Suppressor macrophage treated with lipopolysaccharide for 1 hour (primary cell): ENCODE measurements around the gene C10orf105.

Source experiments
- DNase-seq, 3 donors: peaks; one replicate each; pipeline ENCODE4 v3.0.0-alpha.2; 2020 to 2022

The C10orf105 gene

GRCh38 chr10:71719464-71720201 lies at the start of gene C10orf105:
TSS of gene C10orf105 (minus strand) at chr10:71719778. CDS start at chr10:71716337, 3,441 bp downstream.
- DNase-seq, result no peak

GRCh38 chr10:71767420-71768035 lies 48.0 kb upstream of the C10orf105 start:
- no peak for DNase-seq

GRCh38 chr10:71766717-71767419 lies 47.3 kb upstream of the C10orf105 start:
- peak in 1 of 3 donors; percentile 47 for DNase-seq

GRCh38 chr10:71765906-71766716 lies 46.5 kb upstream of the C10orf105 start:
- no peak for DNase-seq

- DNase-seq, result no peak
Measured at GRCh38 chr10:71765176-71765904, 45.8 kb upstream of the C10orf105 start.

GRCh38 chr10:71763352-71764127 lies 44.0 kb upstream of the C10orf105 start:
- DNase-seq, result no peak

- no peak for DNase-seq
Measured at GRCh38 chr10:71762324-71762723, 42.7 kb upstream of the C10orf105 start.

GRCh38 chr10:71761541-71762113 lies 42.0 kb upstream of the C10orf105 start:
- no peak for DNase-seq

GRCh38 chr10:71761105-71761511 lies 41.5 kb upstream of the C10orf105 start:
- DNase-seq, result no peak

- DNase-seq, result peak in 1 of 3 donors; percentile 47
Measured at GRCh38 chr10:71757399-71757922, 37.9 kb upstream of the C10orf105 start.

- DNase-seq, result no peak
Measured at GRCh38 chr10:71756311-71757191, 37.0 kb upstream of the C10orf105 start.

GRCh38 chr10:71755179-71755879 lies 35.8 kb upstream of the C10orf105 start:
- no peak for DNase-seq

GRCh38 chr10:71754562-71754961 lies 35.0 kb upstream of the C10orf105 start:
- DNase-seq, result peak; percentile 49 to 67 (median 54)

- no peak for DNase-seq
Measured at GRCh38 chr10:71753960-71754505, 34.5 kb upstream of the C10orf105 start.

- peak; percentile 85 to 90 (median 85) for DNase-seq
Measured at GRCh38 chr10:71753091-71753959, 33.7 kb upstream of the C10orf105 start.

- DNase-seq, result peak in 1 of 3 donors; percentile 24
Measured at GRCh38 chr10:71752391-71753090, 33.0 kb upstream of the C10orf105 start.
